Left lung (tissue), 10 donors: ENCODE results near the gene CDH8. TPM values are rescaled to one million over a fixed set of nuclear protein-coding genes. Genes with fewer than 3 reads are reported as not detected.
"Not testable (repeated sequence)": the region's sequence is repeated elsewhere in the genome, so short reads cannot be mapped to it uniquely, and the experiment has no call there.

Source experiments
- ATAC-seq: fragments of 200-7000 bp; cut with Tn5 transposase; one replicate; pipeline ENCODE4 v1.9.1; 2020; ENCODE audit warnings: moderate library complexity
- DNase-seq, 4 donors: peaks; one replicate each; pipeline ENCODE4 v3.0.0-alpha.2; 2013 to 2020
- H3K27ac ChIP-seq, 2 donors: fragments of 200-600 bp; sonication (generic) in 1 of 2; one replicate each; pipeline versions ENCODE4 v1.5.0 to v1.8.0; 2020 to 2021
- H3K27me3 ChIP-seq, 2 donors: fragments of 200-600 bp; sonication (generic) in 1 of 2; one replicate each; pipeline versions ENCODE4 v1.5.0 to v1.8.0; 2020 to 2021
- H3K36me3 ChIP-seq, 2 donors: fragments of 200-600 bp; sonication (generic) in 1 of 2; one replicate each; pipeline versions ENCODE4 v1.5.0 to v1.8.0; 2020 to 2021
- H3K4me1 ChIP-seq, 2 donors: fragments of 200-600 bp; one replicate each; pipeline ENCODE4 v1.8.0; 2021
- H3K4me3 ChIP-seq, 2 donors: fragments of 200-600 bp; sonication (generic) in 1 of 2; one replicate each; pipeline versions ENCODE4 v1.5.0 to v1.8.0; 2020 to 2021; ENCODE audit warnings: mild to moderate bottlenecking in 1 of 2
- H3K9me3 ChIP-seq, 2 donors: fragments of 200-600 bp; sonication (generic) in 1 of 2; one replicate each; pipeline versions ENCODE4 v1.5.0 to v1.8.0; 2020 to 2021
- CTCF ChIP-seq, 2 donors: fragments of 200-600 bp; sonication (generic) in 1 of 2; IDR thresholded peaks; one replicate each; pipeline versions ENCODE4 v1.5.0 to v1.8.0; 2021; ENCODE audit warnings: antibody characterized with exemption in 2 of 2
- intact Hi-C, 2 donors: fragments of 100-400 bp; cut with DNase I; formaldehyde crosslinking; loops; one replicate each; pipeline versions ENCODE4 v1.11.2 to v1.14.2; 2022
- polyA plus RNA-seq, 6 donors: library from polyadenylated mRNA; unstranded; fragments of 120-200 nt; gene quantifications; one replicate each; pipeline ENCODE4 v1.2.1, GENCODE V29; 2013; ENCODE audit not compliant: insufficient read length in 6 of 6
- total RNA-seq, 2 donors: library from RNA; stranded (reverse); fragmentation: NEBNext Ultra II Directional; extraction: Animal tissue kit (Norgen Biotek cat#: 25700); gene quantifications; one replicate each; pipeline ENCODE4 v1.2.1, GENCODE V29; 2021
- donor health status: DM: no; HTN: yes; CAD: no.
- donor health status: DM: no; HTN: no; CAD: no.

The CDH8 gene
- total and polyA plus RNA-seq, 8 donors, result 0.17 to 2.5 (median 1.2) TPM

DNA sequence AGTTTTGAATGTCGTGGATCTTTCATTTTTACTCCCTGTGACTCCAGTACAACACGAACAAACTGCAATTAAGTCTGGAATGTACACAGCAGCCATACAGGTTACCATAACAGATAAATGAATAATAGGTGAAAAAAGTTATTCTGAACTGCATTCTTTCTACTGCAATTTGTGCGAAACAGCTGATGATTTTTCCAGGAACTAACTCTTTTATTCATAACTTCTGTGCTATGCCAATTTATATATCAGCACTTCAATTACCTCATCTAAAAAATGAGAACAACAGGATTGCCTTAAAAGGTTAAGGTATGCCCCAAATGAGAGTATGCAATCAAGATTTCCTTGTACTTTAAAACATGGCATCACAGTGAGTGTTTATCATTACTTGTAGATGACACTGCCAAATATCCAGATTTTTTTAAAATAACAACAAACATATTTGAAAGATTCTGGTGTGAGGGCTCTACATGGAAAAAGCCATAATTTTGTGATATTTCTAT is 238.9 kb downstream of the CDH8 start:
- TF ChIP-seq CTCF (IDR thresholded peaks at IDR 0.05), result no peak
- Histone ChIP-seq H3K27me3 (no peaks in the 10 kb centered on the region), H3K9me3 (peaks cover 0 to 2% of the 10 kb centered on the region in 2 donors), H3K27ac (no peak overlapping the region), H3K36me3 (no peaks in the 10 kb centered on the region), H3K4me1 (no peaks in the 10 kb centered on the region), H3K4me3 (no peak overlapping the region)
- no peak for DNase-seq
- intact Hi-C loops, result no loop called here
- ATAC-seq, result no peak

DNA sequence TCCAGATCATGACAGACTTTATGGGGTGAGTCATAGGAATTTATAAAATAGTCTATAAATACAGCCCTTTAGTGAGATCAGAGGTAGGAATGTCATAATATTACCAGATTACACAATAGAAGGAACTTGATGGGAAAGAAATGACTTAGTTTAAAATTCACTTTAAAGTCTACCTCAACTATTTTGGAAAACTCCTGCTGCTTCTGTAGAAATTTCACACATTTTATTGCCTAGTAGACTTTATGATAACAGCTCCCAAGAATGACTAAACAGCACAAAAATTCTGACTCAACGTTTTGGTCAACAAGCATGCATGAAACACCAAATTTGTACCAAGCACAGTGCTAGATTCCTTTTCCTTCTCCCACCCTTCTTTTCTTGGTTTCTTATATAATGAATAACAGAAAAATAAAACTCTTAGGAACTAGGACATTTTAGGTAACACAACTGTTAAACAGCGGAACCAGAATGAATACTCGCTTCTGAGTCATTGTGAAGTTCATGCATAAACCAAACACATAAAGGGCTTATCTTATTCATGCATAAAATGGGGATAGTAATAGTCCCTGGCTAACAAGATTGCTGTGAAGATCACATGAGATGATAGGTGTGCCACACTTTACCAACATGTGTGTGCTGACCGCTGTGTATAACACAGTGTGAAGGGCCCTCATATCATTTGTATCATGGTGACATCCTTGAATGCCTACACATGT is 243.9 kb downstream of the CDH8 start:
- H3K27ac ChIP-seq, result no peak overlapping the region
- H3K27me3 ChIP-seq, result no peaks in the 10 kb centered on the region
- DNase-seq, result no peak
- no peaks in the 10 kb centered on the region for H3K4me1 ChIP-seq
- ATAC-seq, result no peak
- H3K4me3 ChIP-seq, result no peak overlapping the region
- H3K9me3 ChIP-seq, result peaks cover 0 to 2% of the 10 kb centered on the region in 2 donors
- TF ChIP-seq CTCF (IDR thresholded peaks at IDR 0.05), result no peak
- no peaks in the 10 kb centered on the region for H3K36me3 ChIP-seq
- intact Hi-C loops, result no loop called here

DNA sequence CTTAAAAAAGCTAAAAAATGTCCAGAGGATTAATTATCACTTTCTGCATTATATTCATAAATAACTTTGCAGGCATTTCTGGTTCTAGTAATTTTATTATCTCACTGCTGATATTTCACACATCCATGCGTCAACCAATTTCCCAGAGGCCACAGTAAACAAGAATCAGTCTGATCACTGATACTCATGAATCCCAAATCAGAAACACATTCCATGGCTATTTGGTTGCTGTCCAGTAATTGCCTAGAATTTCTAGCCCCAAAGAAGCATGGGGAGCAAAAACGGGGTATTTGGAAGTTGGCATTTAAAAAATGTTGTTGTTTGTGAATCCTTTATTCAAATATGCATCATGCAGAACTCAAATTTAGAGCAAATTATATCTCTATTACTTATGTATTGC is 244.8 kb downstream of the CDH8 start:
- Histone ChIP-seq H3K36me3 (no peaks in the 10 kb centered on the region), H3K27me3 (no peaks in the 10 kb centered on the region), H3K9me3 (peaks cover 0 to 2% of the 10 kb centered on the region in 2 donors), H3K4me3 (no peak overlapping the region), H3K4me1 (no peaks in the 10 kb centered on the region), H3K27ac (no peak overlapping the region)
- TF ChIP-seq CTCF (IDR thresholded peaks at IDR 0.05), result no peak
- ATAC-seq (no peak), DNase-seq (no peak)
- intact Hi-C loops, result no loop called here

GRCh38 chr16:61781855-61782254 is 254.4 kb downstream of the CDH8 start:
- H3K27me3 ChIP-seq, intact Hi-C loops, ATAC-seq, H3K4me1 ChIP-seq, DNase-seq, H3K36me3 ChIP-seq, H3K9me3 ChIP-seq, H3K27ac ChIP-seq, H3K4me3 ChIP-seq: not testable (repeated sequence)

GRCh38 chr16:61780161-61780560 is 256.1 kb downstream of the CDH8 start:
- no peaks in the 10 kb centered on the region for H3K4me1 ChIP-seq
- no peak for ATAC-seq
- H3K9me3 ChIP-seq, result no peaks in the 10 kb centered on the region
- DNase-seq, result no peak
- H3K36me3 ChIP-seq, result no peaks in the 10 kb centered on the region
- H3K27me3 ChIP-seq, result no peaks in the 10 kb centered on the region
- H3K27ac ChIP-seq, result no peak overlapping the region
- intact Hi-C loops, result no loop called here
- no peak overlapping the region for H3K4me3 ChIP-seq
- TF ChIP-seq CTCF (IDR thresholded peaks at IDR 0.05), result no peak

- Histone ChIP-seq H3K27ac (no peak overlapping the region), H3K27me3 (no peaks in the 10 kb centered on the region), H3K36me3 (no peaks in the 10 kb centered on the region), H3K4me1 (no peaks in the 10 kb centered on the region), H3K4me3 (no peak overlapping the region), H3K9me3 (no peaks in the 10 kb centered on the region)
- TF ChIP-seq CTCF (IDR thresholded peaks at IDR 0.05), result no peak
- DNase-seq (no peak), ATAC-seq (no peak)
- intact Hi-C loops, result no loop called here
Measured at GRCh38 chr16:61770301-61770700, 265.9 kb downstream of the CDH8 start.
